ENCODE results near the gene CHD9NB.

Gene CHD9NB

GRCh38 chr16:53058441-53058840, 5.7 kb upstream of the CHD9NB start:
- no peaks in the 10 kb centered on the region for H3K27me3 ChIP-seq (ENCODE audit: insufficient read depth, poor library complexity, severe bottlenecking)
- H3K4me3 ChIP-seq (replicated peaks; ENCODE audit: insufficient read depth, low read length): no peak overlapping the region
- no peak overlapping the region for H3K27ac ChIP-seq (replicated peaks)
- DNase-seq (ENCODE audit: low read depth in 1 of 2, low spot score in 1 of 2): no peak
- TF ChIP-seq, protein P1, sequence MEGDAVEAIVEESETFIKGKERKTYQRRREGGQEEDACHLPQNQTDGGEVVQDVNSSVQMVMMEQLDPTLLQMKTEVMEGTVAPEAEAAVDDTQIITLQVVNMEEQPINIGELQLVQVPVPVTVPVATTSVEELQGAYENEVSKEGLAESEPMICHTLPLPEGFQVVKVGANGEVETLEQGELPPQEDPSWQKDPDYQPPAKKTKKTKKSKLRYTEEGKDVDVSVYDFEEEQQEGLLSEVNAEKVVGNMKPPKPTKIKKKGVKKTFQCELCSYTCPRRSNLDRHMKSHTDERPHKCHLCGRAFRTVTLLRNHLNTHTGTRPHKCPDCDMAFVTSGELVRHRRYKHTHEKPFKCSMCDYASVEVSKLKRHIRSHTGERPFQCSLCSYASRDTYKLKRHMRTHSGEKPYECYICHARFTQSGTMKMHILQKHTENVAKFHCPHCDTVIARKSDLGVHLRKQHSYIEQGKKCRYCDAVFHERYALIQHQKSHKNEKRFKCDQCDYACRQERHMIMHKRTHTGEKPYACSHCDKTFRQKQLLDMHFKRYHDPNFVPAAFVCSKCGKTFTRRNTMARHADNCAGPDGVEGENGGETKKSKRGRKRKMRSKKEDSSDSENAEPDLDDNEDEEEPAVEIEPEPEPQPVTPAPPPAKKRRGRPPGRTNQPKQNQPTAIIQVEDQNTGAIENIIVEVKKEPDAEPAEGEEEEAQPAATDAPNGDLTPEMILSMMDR (IDR thresholded peaks at IDR 0.05; ENCODE audit: insufficient read depth, low read length): no peak
- TF ChIP-seq GABPA (IDR thresholded peaks at IDR 0.05; ENCODE audit: low read depth) (no peak), REST (IDR thresholded peaks at IDR 0.05; ENCODE audit: insufficient replicate concordance, low read depth) (no peak), SPI1 (IDR thresholded peaks at IDR 0.05; ENCODE audit: borderline replicate concordance, low read depth) (no peak), POLR2AphosphoS5 (IDR thresholded peaks at IDR 0.05; ENCODE audit: low read depth) (no peak)

GRCh38 chr16:53057658-53058057, 5.0 kb upstream of the CHD9NB start:
- no peak for DNase-seq (ENCODE audit: low read depth in 1 of 2, low spot score in 1 of 2)
- no peak overlapping the region for H3K4me3 ChIP-seq (replicated peaks; ENCODE audit: insufficient read depth, low read length)

GRCh38 chr16:53056392-53056881, 3.7 kb upstream of the CHD9NB start:
- Histone ChIP-seq H3K4me3 (replicated peaks; ENCODE audit: insufficient read depth, low read length) (no peak overlapping the region), H3K27ac (replicated peaks) (peak overlapping the region; percentile 81), H3K27me3 (ENCODE audit: insufficient read depth, poor library complexity, severe bottlenecking) (no peaks in the 10 kb centered on the region)
- DNase-seq (ENCODE audit: low read depth in 1 of 2, low spot score in 1 of 2): no peak
- TF ChIP-seq REST (IDR thresholded peaks at IDR 0.05; ENCODE audit: insufficient replicate concordance, low read depth) (no peak), SPI1 (IDR thresholded peaks at IDR 0.05; ENCODE audit: borderline replicate concordance, low read depth) (no peak), GABPA (IDR thresholded peaks at IDR 0.05; ENCODE audit: low read depth) (no peak), POLR2AphosphoS5 (IDR thresholded peaks at IDR 0.05; ENCODE audit: low read depth) (no peak)
- TF ChIP-seq, protein P1 (IDR thresholded peaks at IDR 0.05; ENCODE audit: insufficient read depth, low read length): no peak

More at GRCh38 chr16:53057658-53058057, 5.0 kb upstream of the CHD9NB start:
- Histone ChIP-seq H3K27ac (replicated peaks) (no peak overlapping the region), H3K27me3 (ENCODE audit: insufficient read depth, poor library complexity, severe bottlenecking) (no peaks in the 10 kb centered on the region)
- TF ChIP-seq REST (IDR thresholded peaks at IDR 0.05; ENCODE audit: insufficient replicate concordance, low read depth) (no peak), POLR2AphosphoS5 (IDR thresholded peaks at IDR 0.05; ENCODE audit: low read depth) (no peak), SPI1 (IDR thresholded peaks at IDR 0.05; ENCODE audit: borderline replicate concordance, low read depth) (no peak), GABPA (IDR thresholded peaks at IDR 0.05; ENCODE audit: low read depth) (no peak)
- TF ChIP-seq, protein P1 (IDR thresholded peaks at IDR 0.05; ENCODE audit: insufficient read depth, low read length): no peak
